Erythroblast (primary cell): ENCODE results near the gene ABAT.

Experiments used
- GATA1 ChIP-seq: IDR thresholded peaks from 2 replicates; pipeline ENCODE4 v1.6.1; 2011; ENCODE audit warnings: low read depth, mild to moderate bottlenecking, control low read depth, low read length, moderate library complexity
- POLR2A ChIP-seq: IDR thresholded peaks from 2 replicates; pipeline ENCODE4 v1.6.1; 2011; ENCODE audit warnings: mild to moderate bottlenecking, low read length

DNA sequence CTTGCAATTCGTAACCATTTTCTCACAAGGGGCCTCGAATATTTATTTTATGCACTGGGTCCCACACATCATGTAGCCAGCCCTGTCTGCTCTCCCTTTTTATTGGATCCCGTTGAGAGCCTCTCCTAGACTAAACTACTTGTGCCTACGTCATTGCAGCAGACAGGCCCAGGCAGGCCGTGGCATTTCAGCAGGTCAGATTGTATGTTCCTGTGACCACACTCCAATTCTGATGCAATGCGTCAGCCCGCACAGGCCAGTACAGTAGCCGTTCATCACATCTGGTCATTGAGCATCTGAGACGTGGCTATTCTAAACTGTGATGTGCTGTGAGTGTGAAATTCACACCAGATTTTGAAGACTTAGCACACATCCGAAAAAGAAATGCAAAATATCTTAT is 42.2 kb downstream of the ABAT start:
- TF ChIP-seq POLR2A (no peak), GATA1 (no peak)
